22Rv1 (cell line): Measurements from ENCODE around the gene OVOL3.

Source experiments
- CTCF ChIP-seq: fragments of 450-650 bp; IDR thresholded peaks from 2 replicates; pipeline ENCODE4 v1.5.1; 2017; ENCODE audit warnings: mild to moderate bottlenecking
- ZFX ChIP-seq: fragments of 450-650 bp; IDR thresholded peaks from 2 replicates; pipeline ENCODE4 v1.6.1; 2017; ENCODE audit warnings: antibody characterized with exemption, borderline replicate concordance

- TF ChIP-seq CTCF (no peak), ZFX (no peak)
Observed at GRCh38 chr19:36142046-36142445, 31.1 kb downstream of the OVOL3 start.
